Neural cell (in vitro differentiated cells): ENCODE data around the gene PHLDA2.

Experiments
- CTCF ChIP-seq: fragments of 450-650 bp; IDR thresholded peaks from 2 replicates; pipeline ENCODE4 v1.5.1; 2014; ENCODE audit warnings: antibody characterized with exemption, mild to moderate bottlenecking, moderate library complexity; ENCODE audit not compliant: poor library complexity, severe bottlenecking
- POLR2AphosphoS5 ChIP-seq: IDR thresholded peaks from 2 replicates; pipeline ENCODE4 v1.6.1; 2012
- RAD21 ChIP-seq: fragments of 450-650 bp; conservative IDR thresholded peaks from 2 replicates; pipeline ENCODE4 v1.6.1; 2014; ENCODE audit warnings: antibody characterized with exemption, mild to moderate bottlenecking, moderate library complexity
- TF ChIP-seq, protein P1 (sequence below): IDR thresholded peaks from 2 replicates; pipeline ENCODE4 v1.6.1; 2012; ENCODE audit warnings: borderline replicate concordance

GRCh38 chr11:2916114-2916891, 12.9 kb downstream of the PHLDA2 start:
- TF ChIP-seq CTCF = no peak
- TF ChIP-seq POLR2AphosphoS5 = no peak
- TF ChIP-seq, protein P1, sequence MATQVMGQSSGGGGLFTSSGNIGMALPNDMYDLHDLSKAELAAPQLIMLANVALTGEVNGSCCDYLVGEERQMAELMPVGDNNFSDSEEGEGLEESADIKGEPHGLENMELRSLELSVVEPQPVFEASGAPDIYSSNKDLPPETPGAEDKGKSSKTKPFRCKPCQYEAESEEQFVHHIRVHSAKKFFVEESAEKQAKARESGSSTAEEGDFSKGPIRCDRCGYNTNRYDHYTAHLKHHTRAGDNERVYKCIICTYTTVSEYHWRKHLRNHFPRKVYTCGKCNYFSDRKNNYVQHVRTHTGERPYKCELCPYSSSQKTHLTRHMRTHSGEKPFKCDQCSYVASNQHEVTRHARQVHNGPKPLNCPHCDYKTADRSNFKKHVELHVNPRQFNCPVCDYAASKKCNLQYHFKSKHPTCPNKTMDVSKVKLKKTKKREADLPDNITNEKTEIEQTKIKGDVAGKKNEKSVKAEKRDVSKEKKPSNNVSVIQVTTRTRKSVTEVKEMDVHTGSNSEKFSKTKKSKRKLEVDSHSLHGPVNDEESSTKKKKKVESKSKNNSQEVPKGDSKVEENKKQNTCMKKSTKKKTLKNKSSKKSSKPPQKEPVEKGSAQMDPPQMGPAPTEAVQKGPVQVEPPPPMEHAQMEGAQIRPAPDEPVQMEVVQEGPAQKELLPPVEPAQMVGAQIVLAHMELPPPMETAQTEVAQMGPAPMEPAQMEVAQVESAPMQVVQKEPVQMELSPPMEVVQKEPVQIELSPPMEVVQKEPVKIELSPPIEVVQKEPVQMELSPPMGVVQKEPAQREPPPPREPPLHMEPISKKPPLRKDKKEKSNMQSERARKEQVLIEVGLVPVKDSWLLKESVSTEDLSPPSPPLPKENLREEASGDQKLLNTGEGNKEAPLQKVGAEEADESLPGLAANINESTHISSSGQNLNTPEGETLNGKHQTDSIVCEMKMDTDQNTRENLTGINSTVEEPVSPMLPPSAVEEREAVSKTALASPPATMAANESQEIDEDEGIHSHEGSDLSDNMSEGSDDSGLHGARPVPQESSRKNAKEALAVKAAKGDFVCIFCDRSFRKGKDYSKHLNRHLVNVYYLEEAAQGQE = no peak
- TF ChIP-seq RAD21 = no peak
